Colonic mucosa (tissue), 4 donors: ENCODE data around the gene PARP1. TPM values are rescaled to one million over a fixed set of nuclear protein-coding genes. Genes with fewer than 3 reads are reported as not detected.
"Not testable (repeated sequence)": the region's sequence is repeated elsewhere in the genome, so short reads cannot be mapped to it uniquely, and the experiment has no call there.

Experiments
- DNase-seq: peaks from one replicate; pipeline ENCODE4 v3.0.0-alpha.2; 2020
- H3K27ac ChIP-seq: fragments of 200-600 bp; one replicate; pipeline ENCODE4 v1.8.0; 2021
- H3K27me3 ChIP-seq: fragments of 200-600 bp; one replicate; pipeline ENCODE4 v1.8.0; 2021
- H3K36me3 ChIP-seq: fragments of 200-600 bp; one replicate; pipeline ENCODE4 v1.8.0; 2021
- H3K4me1 ChIP-seq: fragments of 200-600 bp; one replicate; pipeline ENCODE4 v1.8.0; 2021; ENCODE audit warnings: mild to moderate bottlenecking
- H3K4me3 ChIP-seq: fragments of 200-600 bp; one replicate; pipeline ENCODE4 v1.8.0; 2021
- H3K9ac ChIP-seq, 2 donors: one replicate each; pipeline ENCODE4 v1.7.0; 2013; ENCODE audit warnings: control low read depth in 2 of 2, low read depth in 2 of 2, low read length in 2 of 2
- H3K9me3 ChIP-seq: fragments of 200-600 bp; one replicate; pipeline ENCODE4 v1.8.0; 2021
- intact Hi-C: fragments of 100-400 bp; cut with DNase I; formaldehyde crosslinking; loops from one replicate; pipeline ENCODE4 v1.14.1; 2022
- total RNA-seq, 2 donors: library from RNA; stranded (reverse); fragmentation: NEBNext Ultra II Directional in 1 of 2; extraction: Animal tissue kit (Norgen Biotek cat#: 25700) in 1 of 2; gene quantifications; one replicate each; pipeline ENCODE4 v1.2.1, GENCODE V29; 2021
- TF ChIP-seq, protein P1 (sequence below): fragments of 200-600 bp; IDR thresholded peaks from one replicate; pipeline ENCODE4 v1.8.0; 2022; ENCODE audit warnings: antibody characterized with exemption, mild to moderate bottlenecking
- donor health status: healthy.
- donor health status: DM: no; HTN: no; CAD: no.
- donor health status: DM: no; HTN: no; CAD: no.

PARP1 gene
- total RNA-seq, 2 donors from 2014 or later = 56.7 to 96.3 TPM

DNA sequence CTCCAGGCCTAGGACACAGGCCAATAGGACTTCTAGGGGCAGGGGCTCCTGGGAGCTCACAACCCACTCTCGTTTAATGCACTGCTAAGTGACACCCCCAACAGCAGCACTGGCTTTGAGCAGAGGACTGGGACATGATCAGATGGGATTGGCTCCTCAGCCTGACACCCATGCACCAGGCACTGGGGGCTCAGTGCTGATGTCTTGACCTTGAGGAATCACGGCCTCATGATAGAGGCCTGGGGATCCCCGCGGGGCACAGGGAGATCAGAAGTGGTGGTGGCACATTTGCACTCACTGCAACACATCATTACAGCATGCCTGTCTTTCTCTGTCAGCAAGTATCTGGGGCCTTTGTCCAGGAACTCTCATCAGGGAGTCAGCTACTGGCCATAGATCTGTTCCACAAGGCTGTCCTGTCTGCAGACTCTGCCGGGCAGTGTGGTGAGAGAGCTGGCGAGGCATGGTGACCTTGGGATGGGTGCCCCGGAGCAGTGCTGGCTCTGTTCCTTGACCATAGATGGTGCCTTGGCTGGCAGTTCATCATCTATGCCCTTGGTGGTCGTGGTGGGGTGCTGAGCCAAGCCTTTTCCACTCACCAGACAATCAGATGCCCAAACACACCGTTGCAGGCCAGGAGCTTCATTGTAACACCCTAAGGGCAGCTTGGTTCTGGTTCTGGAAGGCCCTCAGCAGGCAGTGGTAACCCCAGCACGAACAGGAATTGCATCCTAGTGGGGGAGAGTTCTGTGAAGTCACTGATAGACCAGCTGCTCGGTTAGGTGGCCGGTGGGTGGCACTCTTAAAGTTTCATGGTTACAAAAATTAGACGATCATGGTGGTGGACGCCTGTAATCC lies 22.2 kb upstream of the PARP1 start:
- H3K27ac ChIP-seq = no peak overlapping the region
- intact Hi-C loops = loop anchor here (5.0 to 10.0 kb wide), 3 partner anchors 115 to 395 kb away; partner anchors contain the start of gene STUM
- H3K4me3 ChIP-seq = no peak overlapping the region
- H3K4me1 ChIP-seq = no peaks in the 10 kb centered on the region
- H3K9ac ChIP-seq = no peak overlapping the region
- DNase-seq = no peak
- H3K9me3 ChIP-seq = no peaks in the 10 kb centered on the region
- H3K27me3 ChIP-seq = no peaks in the 10 kb centered on the region
- no peaks in the 10 kb centered on the region for H3K36me3 ChIP-seq
- TF ChIP-seq, protein P1, sequence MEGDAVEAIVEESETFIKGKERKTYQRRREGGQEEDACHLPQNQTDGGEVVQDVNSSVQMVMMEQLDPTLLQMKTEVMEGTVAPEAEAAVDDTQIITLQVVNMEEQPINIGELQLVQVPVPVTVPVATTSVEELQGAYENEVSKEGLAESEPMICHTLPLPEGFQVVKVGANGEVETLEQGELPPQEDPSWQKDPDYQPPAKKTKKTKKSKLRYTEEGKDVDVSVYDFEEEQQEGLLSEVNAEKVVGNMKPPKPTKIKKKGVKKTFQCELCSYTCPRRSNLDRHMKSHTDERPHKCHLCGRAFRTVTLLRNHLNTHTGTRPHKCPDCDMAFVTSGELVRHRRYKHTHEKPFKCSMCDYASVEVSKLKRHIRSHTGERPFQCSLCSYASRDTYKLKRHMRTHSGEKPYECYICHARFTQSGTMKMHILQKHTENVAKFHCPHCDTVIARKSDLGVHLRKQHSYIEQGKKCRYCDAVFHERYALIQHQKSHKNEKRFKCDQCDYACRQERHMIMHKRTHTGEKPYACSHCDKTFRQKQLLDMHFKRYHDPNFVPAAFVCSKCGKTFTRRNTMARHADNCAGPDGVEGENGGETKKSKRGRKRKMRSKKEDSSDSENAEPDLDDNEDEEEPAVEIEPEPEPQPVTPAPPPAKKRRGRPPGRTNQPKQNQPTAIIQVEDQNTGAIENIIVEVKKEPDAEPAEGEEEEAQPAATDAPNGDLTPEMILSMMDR = no peak

DNA sequence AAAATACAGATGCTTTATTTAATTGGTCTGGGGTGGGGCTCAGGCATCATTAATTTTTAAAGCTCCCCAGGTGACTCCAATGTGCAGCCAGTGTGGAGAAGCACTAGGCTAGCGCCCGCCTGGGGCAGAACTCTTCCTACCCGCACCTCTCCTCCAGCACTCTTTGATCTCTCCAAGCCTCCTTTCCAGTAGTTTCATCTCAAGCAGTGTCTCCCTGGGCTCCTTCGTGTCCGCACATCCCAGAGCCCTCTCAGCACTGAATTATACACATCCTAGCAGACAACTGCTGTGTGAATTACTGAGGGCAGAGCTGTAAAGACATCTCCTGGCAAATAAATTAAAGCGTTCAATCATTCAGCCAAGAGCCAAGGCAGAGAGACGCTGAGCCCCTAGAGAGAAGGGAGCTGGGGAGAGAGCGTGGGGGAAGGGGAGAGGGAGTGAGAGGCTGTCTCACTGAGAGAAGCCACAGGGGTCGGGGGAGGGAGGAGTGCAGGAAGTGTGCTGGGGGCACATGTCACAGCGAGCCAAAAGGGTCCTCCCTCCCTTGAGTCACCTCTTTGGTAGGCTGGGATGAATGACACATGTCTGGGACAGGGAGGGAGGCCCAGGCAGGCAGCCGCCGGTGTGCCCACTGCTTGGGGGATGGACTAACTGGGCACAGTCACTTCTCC lies 21.0 kb upstream of the PARP1 start:
- H3K27me3 ChIP-seq = no peaks in the 10 kb centered on the region
- H3K27ac ChIP-seq = no peak overlapping the region
- H3K4me3 ChIP-seq = no peak overlapping the region
- H3K9me3 ChIP-seq = no peaks in the 10 kb centered on the region
- no peaks in the 10 kb centered on the region for H3K4me1 ChIP-seq
- no peak overlapping the region for H3K9ac ChIP-seq
- TF ChIP-seq, protein P1 = no peak
- no peaks in the 10 kb centered on the region for H3K36me3 ChIP-seq
- intact Hi-C loops = loop anchor here (5.0 to 10.0 kb wide), 3 partner anchors 116 to 396 kb away; partner anchors contain the start of gene STUM
- DNase-seq = no peak

DNA sequence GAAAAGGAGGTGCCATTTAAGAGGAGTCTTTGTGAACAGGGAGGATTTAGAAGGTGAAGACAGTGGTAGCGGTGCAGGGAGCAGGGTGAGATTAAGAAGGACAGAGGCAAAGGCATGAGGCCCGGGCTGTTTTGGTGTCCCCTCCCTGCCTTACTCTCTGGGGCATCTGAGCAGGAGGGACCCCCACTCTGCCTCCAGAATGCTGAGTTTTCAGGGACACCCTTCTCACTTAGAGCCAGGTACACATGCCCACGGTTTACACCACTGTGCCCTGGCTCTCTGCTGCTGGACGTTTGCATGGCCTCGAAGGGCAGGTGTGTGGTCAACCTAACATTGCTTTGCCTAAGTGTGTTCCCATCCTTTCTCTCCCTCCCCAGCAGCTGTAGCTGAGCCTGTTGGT lies 20.5 kb upstream of the PARP1 start:
- H3K27me3 ChIP-seq = no peaks in the 10 kb centered on the region
- H3K9ac ChIP-seq = no peak overlapping the region
- H3K9me3 ChIP-seq = no peaks in the 10 kb centered on the region
- no peak for DNase-seq
- H3K4me3 ChIP-seq = no peak overlapping the region
- intact Hi-C loops = loop anchor here (5.0 to 10.0 kb wide), 3 partner anchors 116 to 396 kb away; partner anchors contain the start of gene STUM
- no peak overlapping the region for H3K27ac ChIP-seq
- H3K36me3 ChIP-seq = no peaks in the 10 kb centered on the region
- H3K4me1 ChIP-seq = no peaks in the 10 kb centered on the region
- TF ChIP-seq, protein P1 = no peak

DNA sequence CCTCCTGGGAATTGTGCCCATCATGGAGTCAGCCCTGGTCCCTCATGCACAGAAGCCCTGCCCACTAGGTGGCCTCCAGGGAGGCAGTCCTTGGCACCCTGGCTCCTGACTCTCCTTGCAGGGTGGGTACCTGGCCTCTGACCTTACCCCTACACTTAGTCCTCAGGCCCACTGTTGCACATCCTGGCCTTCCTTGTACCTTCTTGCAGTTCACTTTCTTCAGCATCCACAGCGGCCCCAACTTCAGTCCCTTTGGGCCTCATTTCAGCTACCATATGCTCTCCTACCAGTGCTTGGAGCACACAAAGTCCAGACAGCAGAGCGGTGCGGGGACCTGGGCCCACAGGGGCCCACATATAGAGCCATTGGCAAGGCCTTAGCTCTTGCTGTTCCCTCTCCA lies 19.2 kb upstream of the PARP1 start:
- intact Hi-C loops = loop anchor here (5.0 to 10.0 kb wide), 3 partner anchors 118 to 398 kb away; partner anchors contain the start of gene STUM
- Histone ChIP-seq H3K4me3 (no peak overlapping the region), H3K27me3 (no peaks in the 10 kb centered on the region), H3K4me1 (no peaks in the 10 kb centered on the region), H3K27ac (no peak overlapping the region), H3K9ac (no peak overlapping the region), H3K36me3 (no peaks in the 10 kb centered on the region), H3K9me3 (no peaks in the 10 kb centered on the region)
- DNase-seq = no peak
- TF ChIP-seq, protein P1 = no peak

DNA sequence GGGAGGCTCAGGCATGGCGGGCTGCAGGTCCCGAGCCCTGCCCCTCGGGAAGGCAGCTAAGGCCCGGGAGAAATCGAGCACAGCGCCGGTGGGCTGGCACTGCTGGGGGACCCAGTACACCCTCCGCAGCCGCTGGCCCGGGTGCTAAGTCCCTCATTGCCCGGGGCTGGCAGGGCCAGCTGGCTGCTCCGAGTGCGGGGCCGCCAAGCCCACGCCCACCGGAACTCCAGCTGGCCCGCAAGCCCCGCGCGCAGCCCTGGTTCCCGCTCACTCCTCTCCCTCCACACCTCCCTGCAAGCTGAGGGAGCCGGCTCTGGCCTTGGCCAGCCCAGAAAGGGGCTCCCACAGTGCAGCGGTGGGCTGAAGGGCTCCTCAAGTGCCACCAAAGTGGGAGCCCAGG lies 18.5 kb upstream of the PARP1 start:
- H3K4me3 ChIP-seq, H3K9ac ChIP-seq, H3K27ac ChIP-seq, H3K36me3 ChIP-seq, H3K27me3 ChIP-seq, H3K9me3 ChIP-seq, H3K4me1 ChIP-seq, DNase-seq: not testable (repeated sequence)
- intact Hi-C loops = loop anchor here (5.0 to 10.0 kb wide), 3 partner anchors 118 to 398 kb away; partner anchors contain the start of gene STUM
